Cardiac muscle cell (in vitro differentiated cells and primary cell): Measurements from ENCODE around the gene SLC4A3. TPM values are rescaled to one million over a fixed set of nuclear protein-coding genes. Genes with fewer than 3 reads are reported as not detected.

ENCODE experiments used
- DNase-seq, 2 donors: peaks; one replicate each; pipeline versions ENCODE4 v3.0.0 to v3.0.0-alpha.2; 2010 to 2017; ENCODE audit warnings: low read depth in 1 of 2, low spot score in 1 of 2
- H3K27ac ChIP-seq: fragments of 200-600 bp; sonication (generic); 2 replicates; pipeline ENCODE4 v1.5.1; 2016
- H3K27me3 ChIP-seq: fragments of 200-600 bp; sonication (generic); 2 replicates; pipeline ENCODE4 v1.6.0; 2016; ENCODE audit warnings: control low read depth
- H3K36me3 ChIP-seq: fragments of 200-600 bp; sonication (generic); 2 replicates; pipeline ENCODE4 v1.5.1; 2016; ENCODE audit warnings: control low read depth
- H3K4me1 ChIP-seq: fragments of 200-600 bp; sonication (generic); 2 replicates; pipeline ENCODE4 v1.8.1; 2017; ENCODE audit warnings: low read depth, mild to moderate bottlenecking, mixed run types
- H3K4me3 ChIP-seq: fragments of 200-600 bp; sonication (generic); 2 replicates; pipeline ENCODE4 v1.5.1; 2016; ENCODE audit warnings: mild to moderate bottlenecking
- H3K9me3 ChIP-seq: fragments of 200-600 bp; sonication (generic); 2 replicates; pipeline ENCODE4 v1.5.1; 2017; ENCODE audit warnings: low read depth, mild to moderate bottlenecking, control low read depth
- polyA plus RNA-seq: library from polyadenylated mRNA; unstranded; fragments of >200 nt; fragmentation: Nextera tagmentation; extraction: Ambion mirVana; gene quantifications from 2 replicates; pipeline ENCODE4 v1.2.1, GENCODE V29; 2016
- total RNA-seq: library from RNA; depleted of rRNA; stranded (reverse); fragments of >200 nt; gene quantifications from 2 replicates; pipeline ENCODE4 v1.2.3, GENCODE V29; 2016
- TF ChIP-seq, protein P1 (sequence below): IDR thresholded peaks from 2 replicates; pipeline ENCODE4 v1.5.1; 2012; ENCODE audit warnings: low read depth, mild to moderate bottlenecking, low read length

The SLC4A3 gene
- total and polyA plus RNA-seq, 2 experiments from 2014 or later: 39.8 to 47.7 TPM

DNA sequence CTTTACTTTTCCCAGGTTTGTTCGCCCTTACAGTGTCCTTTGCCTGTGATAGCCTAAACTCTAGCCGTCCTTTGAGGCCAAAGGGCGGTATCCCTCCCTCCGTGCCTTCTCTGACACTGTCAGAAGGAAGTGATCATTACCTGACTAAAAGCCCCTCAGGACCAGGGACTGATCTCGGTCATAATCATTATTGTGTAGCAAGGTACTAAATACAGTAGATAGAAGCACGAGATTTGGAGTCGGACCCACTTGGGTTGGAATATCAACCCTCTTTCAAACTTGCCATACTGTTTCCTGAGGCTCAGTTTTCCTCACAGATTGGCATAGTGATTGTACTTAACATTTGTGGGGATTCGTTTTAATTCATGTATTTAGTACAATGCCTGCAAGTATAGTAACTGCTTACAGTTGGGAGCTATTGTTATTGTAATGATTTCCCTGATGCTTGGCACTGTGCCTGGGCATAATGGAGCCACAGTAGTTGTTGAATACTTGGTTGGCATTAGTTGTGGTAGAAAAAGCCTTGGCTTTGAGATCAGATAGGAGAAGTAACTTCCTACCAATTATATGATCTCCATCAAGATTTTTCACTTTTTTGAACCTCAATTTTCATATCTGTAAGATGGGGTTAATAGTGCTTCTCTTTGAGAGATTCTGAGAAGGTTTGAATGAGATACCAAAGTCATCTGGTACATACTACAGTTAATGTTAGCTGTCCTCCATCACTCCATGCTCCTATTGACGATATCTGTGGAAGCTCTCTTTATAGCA, 28.9 kb upstream of the SLC4A3 start:
- peak in 1 of 2 donors; percentile 10 for DNase-seq
- TF ChIP-seq, protein P1, sequence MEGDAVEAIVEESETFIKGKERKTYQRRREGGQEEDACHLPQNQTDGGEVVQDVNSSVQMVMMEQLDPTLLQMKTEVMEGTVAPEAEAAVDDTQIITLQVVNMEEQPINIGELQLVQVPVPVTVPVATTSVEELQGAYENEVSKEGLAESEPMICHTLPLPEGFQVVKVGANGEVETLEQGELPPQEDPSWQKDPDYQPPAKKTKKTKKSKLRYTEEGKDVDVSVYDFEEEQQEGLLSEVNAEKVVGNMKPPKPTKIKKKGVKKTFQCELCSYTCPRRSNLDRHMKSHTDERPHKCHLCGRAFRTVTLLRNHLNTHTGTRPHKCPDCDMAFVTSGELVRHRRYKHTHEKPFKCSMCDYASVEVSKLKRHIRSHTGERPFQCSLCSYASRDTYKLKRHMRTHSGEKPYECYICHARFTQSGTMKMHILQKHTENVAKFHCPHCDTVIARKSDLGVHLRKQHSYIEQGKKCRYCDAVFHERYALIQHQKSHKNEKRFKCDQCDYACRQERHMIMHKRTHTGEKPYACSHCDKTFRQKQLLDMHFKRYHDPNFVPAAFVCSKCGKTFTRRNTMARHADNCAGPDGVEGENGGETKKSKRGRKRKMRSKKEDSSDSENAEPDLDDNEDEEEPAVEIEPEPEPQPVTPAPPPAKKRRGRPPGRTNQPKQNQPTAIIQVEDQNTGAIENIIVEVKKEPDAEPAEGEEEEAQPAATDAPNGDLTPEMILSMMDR: no peak
- H3K9me3 ChIP-seq: no peaks in the 10 kb centered on the region
- H3K4me1 ChIP-seq: peaks cover 24% of the 10 kb centered on the region
- peak overlapping the region; percentile 59 for H3K27ac ChIP-seq
- H3K27me3 ChIP-seq: no peaks in the 10 kb centered on the region
- no peaks in the 10 kb centered on the region for H3K36me3 ChIP-seq
- H3K4me3 ChIP-seq: peak overlapping the region; percentile 57

DNA sequence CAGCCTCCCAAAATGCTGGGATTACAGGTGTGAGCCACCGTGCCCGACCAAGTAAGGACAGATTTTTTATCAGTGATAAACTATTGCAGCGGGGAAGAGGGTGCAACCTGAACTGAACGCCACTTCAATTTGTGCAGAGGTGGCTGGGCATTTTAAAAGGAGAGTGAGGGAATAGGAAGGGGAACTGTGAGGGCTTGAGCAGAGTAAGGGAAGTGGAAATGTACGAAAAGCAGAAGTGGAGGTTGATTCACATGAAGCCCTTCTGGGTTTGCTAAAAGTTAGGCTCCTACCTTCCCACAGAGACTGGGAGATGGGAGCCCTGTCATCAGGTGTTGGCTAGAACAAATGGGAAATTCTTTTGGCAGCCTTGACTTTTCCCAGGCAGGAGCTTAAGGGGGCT, 23.7 kb upstream of the SLC4A3 start:
- Histone ChIP-seq H3K27me3 (no peaks in the 10 kb centered on the region), H3K27ac (no peak overlapping the region), H3K4me1 (no peaks in the 10 kb centered on the region), H3K9me3 (no peaks in the 10 kb centered on the region), H3K36me3 (no peaks in the 10 kb centered on the region), H3K4me3 (no peak overlapping the region)
- TF ChIP-seq, protein P1: no peak
- DNase-seq: no peak

DNA sequence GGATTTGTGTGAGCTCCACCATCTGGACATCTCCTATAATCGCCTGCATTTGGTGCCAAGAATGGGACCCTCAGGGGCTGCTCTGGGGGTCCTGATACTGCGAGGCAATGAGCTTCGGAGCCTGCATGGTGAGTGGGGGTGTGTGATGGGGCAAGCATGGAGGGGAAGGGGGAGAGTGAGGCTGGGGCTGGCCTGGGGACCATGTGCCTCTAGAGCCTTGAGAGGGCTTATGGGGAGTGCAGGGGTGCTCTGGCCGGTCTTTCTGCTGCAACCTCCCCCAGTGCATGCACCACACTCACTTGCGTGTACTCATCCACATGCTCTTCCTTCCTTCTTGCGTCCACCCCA, 21.8 kb upstream of the SLC4A3 start:
- Histone ChIP-seq H3K4me3 (no peak overlapping the region), H3K36me3 (no peaks in the 10 kb centered on the region), H3K9me3 (no peaks in the 10 kb centered on the region), H3K4me1 (no peaks in the 10 kb centered on the region), H3K27me3 (no peaks in the 10 kb centered on the region), H3K27ac (no peak overlapping the region)
- DNase-seq: no peak
- TF ChIP-seq, protein P1: no peak

DNA sequence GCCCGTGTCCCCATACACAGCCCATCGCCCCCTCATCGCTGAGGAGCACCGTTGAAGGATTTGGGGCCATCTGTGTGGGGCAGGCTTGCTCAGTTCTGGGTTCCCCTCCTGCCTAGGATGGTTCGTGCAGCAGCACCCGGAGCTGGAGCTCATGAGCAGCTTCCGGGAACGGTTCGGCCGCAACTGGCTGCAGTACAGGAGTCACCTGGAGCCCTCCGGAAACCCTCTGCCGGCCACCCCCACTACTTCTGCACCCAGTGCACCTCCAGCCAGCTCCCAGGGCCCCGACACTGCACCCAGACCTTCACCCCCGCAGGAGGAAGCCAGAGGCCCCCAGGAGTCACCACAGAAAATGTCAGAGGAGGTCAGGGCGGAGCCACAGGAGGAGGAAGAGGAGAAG, 19.5 kb upstream of the SLC4A3 start:
- Histone ChIP-seq H3K4me3 (no peak overlapping the region), H3K4me1 (peaks cover 6% of the 10 kb centered on the region), H3K27me3 (no peaks in the 10 kb centered on the region), H3K27ac (no peak overlapping the region), H3K9me3 (no peaks in the 10 kb centered on the region), H3K36me3 (no peaks in the 10 kb centered on the region)
- no peak for DNase-seq
- TF ChIP-seq, protein P1: no peak

DNA sequence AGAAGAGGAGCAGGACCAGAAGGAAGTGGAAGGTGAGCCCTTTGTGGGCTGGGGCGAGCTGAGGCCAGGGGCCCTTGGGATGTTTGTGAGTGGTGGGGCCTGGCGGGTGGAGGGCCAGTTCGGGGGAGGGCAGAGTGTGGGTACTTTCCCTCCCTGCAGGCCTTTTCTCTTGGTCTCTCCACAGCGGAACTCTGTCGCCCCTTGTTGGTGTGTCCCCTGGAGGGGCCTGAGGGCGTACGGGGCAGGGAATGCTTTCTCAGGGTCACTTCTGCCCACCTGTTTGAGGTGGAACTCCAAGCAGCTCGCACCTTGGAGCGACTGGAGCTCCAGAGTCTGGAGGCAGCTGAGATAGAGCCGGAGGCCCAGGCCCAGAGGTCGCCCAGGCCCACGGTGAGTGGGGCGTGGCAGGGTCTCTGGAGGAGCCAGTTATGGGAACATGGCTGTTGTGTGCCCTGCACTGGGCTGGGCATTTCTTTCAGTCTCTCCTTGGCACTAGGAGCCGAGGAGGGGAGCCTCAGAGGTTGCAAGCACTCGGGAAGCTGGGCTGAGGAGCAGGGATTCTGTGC, 18.9 kb upstream of the SLC4A3 start:
- H3K4me3 ChIP-seq: no peak overlapping the region
- H3K27ac ChIP-seq: no peak overlapping the region
- peaks cover 6% of the 10 kb centered on the region for H3K4me1 ChIP-seq
- no peaks in the 10 kb centered on the region for H3K27me3 ChIP-seq
- TF ChIP-seq, protein P1: no peak
- H3K36me3 ChIP-seq: no peaks in the 10 kb centered on the region
- no peaks in the 10 kb centered on the region for H3K9me3 ChIP-seq
- DNase-seq: no peak
